GM19043 (cell line): ENCODE results near the gene TOE1.
A peak's percentile ranks its signal among the peaks of the same experiment; 100 is the strongest.
"Not testable (repeated sequence)": the region's sequence is repeated elsewhere in the genome, so short reads cannot be mapped to it uniquely, and the experiment has no call there.

Experiments
- ATAC-seq: cut with Tn5 transposase; IDR thresholded peaks from one replicate; pipeline ENCODE4 v1.9.1; 2021; ENCODE audit warnings: low read depth; ENCODE audit not compliant: unreplicated experiment

TOE1 gene

DNA sequence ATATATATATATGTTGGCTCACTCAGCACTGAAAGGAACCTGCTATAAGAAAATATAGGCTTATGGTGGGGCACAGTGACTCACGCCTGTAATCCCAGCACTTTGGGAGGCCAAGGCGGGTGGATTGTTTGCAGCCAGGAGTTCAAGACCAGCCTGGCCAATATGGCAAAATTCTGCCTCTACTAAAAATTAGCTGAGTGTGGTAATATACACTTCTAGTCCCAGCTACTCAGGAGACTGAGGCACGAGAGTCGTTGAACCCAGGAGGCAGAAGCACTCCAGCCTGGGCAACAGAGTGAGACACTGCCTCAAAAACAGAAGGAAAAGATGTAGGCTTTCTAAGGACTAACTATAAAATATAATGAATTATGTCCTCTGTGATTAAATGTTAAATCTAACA is 14.9 kb downstream of the TOE1 start:
- ATAC-seq = no peak

GRCh38 chr1:45355683-45356082 is 15.7 kb downstream of the TOE1 start:
- ATAC-seq = no peak

DNA sequence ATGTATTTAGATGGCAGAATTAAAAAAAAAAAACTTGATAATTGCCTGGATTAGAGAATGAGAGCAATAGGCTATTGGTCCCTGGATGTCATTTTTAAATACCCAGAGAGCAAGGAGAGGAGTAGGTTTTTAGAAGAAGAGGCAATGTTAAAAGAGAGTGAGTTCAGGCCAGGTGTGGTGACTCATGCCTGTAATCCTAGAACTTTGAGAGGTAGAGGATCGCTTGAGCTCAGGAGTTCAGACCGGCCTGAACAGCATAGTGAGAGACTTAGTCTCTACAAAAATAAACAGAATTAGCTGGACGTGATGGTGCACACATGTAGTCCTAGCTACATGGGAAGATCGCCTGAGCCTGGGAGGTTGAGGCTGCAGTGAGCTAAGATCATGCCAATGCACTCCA is 16.2 kb downstream of the TOE1 start:
- ATAC-seq = no peak

DNA sequence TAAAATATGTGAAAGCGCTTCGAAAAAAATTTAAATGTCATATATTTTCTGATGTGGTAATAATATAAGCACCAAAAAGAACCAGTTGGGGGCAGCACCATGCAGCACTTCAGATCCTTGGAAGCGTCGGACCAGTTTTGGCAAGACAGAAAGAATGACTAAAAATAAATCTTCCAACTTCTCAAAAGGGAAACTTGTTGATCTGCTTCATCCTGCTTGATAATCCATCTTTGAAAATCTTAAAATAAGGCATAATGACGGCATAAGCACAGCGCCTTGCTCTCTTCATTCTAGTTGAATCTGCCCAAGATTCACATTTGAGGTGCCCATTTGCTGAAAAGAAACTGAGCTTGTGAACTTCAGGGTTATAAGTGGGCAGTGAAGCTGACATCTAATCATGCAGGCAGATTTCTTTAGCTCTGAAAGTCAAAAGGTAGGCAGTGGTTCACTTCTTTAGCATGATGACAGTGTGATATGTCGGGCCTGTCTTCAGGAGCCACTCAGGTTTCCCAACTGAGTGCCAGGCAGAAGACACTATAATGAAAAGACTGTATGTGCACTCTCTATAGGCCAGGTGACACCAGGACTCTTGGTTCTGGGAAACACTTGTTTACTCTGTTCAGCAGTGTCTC is 20.0 kb downstream of the TOE1 start:
- no peak for ATAC-seq

- ATAC-seq = not testable (repeated sequence)
Measured at GRCh38 chr1:45360981-45361380, 21.0 kb downstream of the TOE1 start.

DNA sequence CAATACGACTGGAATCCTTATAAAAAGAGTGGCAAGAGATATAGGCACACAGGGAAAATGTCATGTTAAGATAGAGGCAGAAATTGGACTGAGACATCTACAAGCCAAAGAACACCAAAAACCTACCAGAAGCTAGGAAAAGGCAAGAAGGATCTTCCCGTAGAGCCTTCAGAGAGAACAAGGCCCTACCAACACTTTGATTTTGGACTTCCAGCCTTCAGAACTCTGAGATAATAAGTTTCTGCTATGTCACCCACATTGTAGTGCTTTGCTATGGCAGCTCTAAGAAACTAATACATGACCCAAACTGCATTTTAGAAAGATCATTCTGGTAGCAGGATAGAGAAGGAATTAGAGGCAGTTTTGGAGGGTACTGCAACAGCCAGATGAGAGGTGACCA is 24.3 kb downstream of the TOE1 start:
- ATAC-seq = no peak

- ATAC-seq = peak; percentile 70
Measured at GRCh38 chr1:45365051-45365450, 25.1 kb downstream of the TOE1 start.

DNA sequence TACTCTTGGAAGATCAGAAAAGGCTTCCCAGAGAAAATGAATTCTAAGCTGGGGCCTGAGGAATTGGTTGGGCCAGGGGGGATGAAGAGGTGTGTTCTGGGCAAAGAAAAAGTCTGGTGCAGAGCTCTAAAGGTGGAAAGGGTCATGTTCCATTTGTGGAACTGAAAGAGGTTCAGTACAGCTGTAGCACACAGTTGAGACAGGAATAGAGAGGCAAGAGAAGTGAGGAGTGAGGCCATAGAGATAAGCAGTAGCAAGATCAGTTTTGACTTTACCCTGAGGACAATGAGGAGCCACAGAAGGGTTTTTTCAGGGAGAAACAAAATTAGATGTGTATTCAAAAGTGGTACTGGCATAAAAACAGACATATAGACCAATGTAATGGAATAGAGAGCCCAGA is 30.6 kb downstream of the TOE1 start:
- ATAC-seq = peak; percentile 75

DNA sequence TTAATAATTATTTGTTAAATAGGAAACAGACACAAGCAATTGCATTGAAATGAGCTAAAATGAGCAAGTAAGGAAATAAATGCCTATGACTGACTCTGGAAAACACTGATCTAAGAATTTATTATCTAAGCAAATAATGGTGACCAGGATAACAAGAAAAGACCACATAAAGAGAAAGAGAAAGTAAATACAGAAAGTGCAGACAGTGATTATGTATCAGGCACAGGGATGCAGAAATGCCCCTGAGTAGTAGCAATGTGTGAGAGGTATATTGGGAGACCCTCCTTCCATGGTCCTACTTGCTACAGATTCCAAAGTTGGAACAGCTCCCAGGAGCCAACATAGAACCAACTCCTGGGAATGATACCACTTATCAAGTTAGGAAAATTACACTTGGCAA is 33.6 kb downstream of the TOE1 start:
- ATAC-seq = no peak

GRCh38 chr1:45375104-45376090 is 35.4 kb downstream of the TOE1 start:
- no peak for ATAC-seq

- ATAC-seq = no peak
Measured at GRCh38 chr1:45378184-45378583, 38.2 kb downstream of the TOE1 start.

DNA sequence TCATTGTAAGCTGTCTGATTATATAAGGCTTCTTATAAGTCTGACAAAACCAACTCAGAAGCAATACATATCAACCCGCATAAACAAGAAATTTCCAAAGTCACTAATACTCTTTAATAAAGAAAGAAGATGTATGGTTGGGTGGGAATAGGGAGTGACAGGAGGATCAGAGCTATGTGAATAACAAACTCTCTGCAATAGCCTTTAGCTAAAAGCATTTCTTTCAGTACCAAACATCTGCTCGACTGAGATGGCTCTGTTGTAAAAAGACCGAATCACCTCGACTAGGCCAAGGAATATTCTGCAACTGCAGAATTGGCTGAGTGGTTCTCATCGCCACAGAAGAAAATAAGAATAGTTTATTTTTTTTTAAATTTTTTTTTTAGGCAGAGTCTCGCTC is 39.6 kb downstream of the TOE1 start:
- ATAC-seq = no peak

DNA sequence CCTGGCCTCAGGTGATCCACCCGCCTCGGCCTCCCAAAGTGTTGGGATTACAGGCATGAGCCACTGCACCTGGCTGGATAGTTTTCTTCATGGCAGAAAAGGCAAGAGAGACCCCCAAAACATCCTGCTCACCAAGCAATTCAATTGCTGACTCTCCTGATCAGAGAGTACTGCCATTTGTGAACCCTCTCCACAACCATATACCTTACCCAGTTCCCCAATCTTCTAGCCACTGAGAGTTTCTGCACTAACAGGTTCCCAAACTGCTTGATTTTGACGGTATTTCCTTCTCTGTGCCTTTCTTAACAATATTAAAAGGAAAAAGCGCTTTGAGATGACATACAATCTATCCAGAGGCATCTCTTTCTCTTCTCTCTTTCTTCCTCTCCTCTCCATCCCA is 40.2 kb downstream of the TOE1 start:
- no peak for ATAC-seq

GRCh38 chr1:45380730-45381129 is 40.8 kb downstream of the TOE1 start:
- no peak for ATAC-seq

- ATAC-seq = no peak
Measured at GRCh38 chr1:45381243-45381642, 41.3 kb downstream of the TOE1 start.

GRCh38 chr1:45383191-45383590 is 43.2 kb downstream of the TOE1 start:
- no peak for ATAC-seq

GRCh38 chr1:45384213-45384612 is 44.2 kb downstream of the TOE1 start:
- not testable (repeated sequence) for ATAC-seq

DNA sequence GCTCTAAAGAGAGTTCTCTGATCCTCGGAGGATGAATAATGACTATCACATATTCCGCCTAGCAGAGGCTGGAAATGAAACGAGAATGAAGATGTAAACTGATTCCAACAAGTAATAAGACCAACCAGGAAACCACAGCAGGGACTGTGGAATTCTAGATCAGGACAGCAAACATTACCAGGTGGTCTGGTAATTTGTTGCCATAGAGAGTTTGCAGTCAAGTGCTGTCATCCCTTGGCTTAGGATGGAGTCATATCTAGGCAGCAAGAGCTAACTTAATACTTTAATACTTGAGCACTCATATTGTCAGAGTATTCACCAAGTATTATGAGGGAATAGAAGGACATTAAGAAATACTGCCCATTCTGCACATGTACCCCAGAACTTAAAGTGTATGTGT is 45.3 kb downstream of the TOE1 start:
- ATAC-seq = no peak

DNA sequence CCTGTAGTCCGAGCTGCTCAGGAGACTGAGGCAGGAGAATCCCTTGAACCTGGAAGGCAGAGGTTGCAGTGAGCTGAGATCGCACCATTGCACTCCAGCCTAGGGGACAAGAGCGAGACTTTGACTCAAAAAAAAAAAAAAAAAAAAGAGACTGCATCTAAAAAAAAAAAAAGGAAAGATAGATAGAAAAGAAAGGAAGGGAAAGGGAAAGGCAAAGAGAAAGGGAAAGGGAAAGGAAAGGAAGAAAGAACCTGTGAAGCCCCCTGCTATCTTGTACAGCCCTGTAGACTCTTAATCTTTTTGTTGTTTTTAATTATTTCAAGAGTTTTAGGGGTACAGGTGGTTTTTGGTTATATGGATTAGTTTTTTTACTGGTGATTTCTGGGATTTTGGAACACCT is 46.2 kb downstream of the TOE1 start:
- no peak for ATAC-seq
